Psoas muscle (tissue), 8 donors: ENCODE results near the gene ZNF318. TPM values are rescaled to one million over a fixed set of nuclear protein-coding genes. Genes with fewer than 3 reads are reported as not detected.
"Not testable (repeated sequence)": the region's sequence is repeated elsewhere in the genome, so short reads cannot be mapped to it uniquely, and the experiment has no call there.

Source experiments
- ATAC-seq, 4 donors: fragments of 200-7000 bp; cut with Tn5 transposase; one replicate each; pipeline ENCODE4 v1.9.1; 2020; ENCODE audit warnings: moderate library complexity in 3 of 4, mild to moderate bottlenecking in 2 of 4
- DNase-seq, 2 donors: peaks; one replicate each; pipeline ENCODE4 v3.0.0-alpha.2; 2020
- H3K27ac ChIP-seq: fragments of 200-600 bp; one replicate; pipeline ENCODE4 v1.8.0; 2022
- H3K27me3 ChIP-seq, 3 donors: fragments of 200-600 bp in 1 of 3; one replicate each; pipeline versions ENCODE4 v1.6.1 to v1.8.0; 2013 to 2022; ENCODE audit warnings: low read length in 2 of 3, mild to moderate bottlenecking in 2 of 3, moderate library complexity in 1 of 3; ENCODE audit not compliant: insufficient read depth in 3 of 3
- H3K36me3 ChIP-seq, 2 donors: fragments of 200-600 bp in 1 of 2; one replicate each; pipeline versions ENCODE4 v1.6.1 to v1.8.0; 2013 to 2022; ENCODE audit warnings: low read depth in 1 of 2, mild to moderate bottlenecking in 1 of 2, moderate library complexity in 1 of 2; ENCODE audit not compliant: insufficient read depth in 1 of 2
- H3K4me1 ChIP-seq: fragments of 200-600 bp; one replicate; pipeline ENCODE4 v1.8.0; 2022
- H3K4me3 ChIP-seq: fragments of 200-600 bp; one replicate; pipeline ENCODE4 v1.8.0; 2022; ENCODE audit warnings: mild to moderate bottlenecking
- H3K9me3 ChIP-seq: fragments of 200-600 bp; one replicate; pipeline ENCODE4 v1.8.0; 2022
- CTCF ChIP-seq: fragments of 200-600 bp; IDR thresholded peaks from one replicate; pipeline ENCODE4 v1.8.0; 2022; ENCODE audit warnings: antibody characterized with exemption
- WGBS, 3 donors: extraction: QIAGEN DNeasy Blood & Tissue Kit; methylation state at CpG; one replicate each; pipeline versions ENCODE4 v1.1.6 to v1.1.7; 2013; 5-methylcytosine and 5-hydroxymethylcytosine counted together
- intact Hi-C, 2 donors: fragments of 100-400 bp; cut with DNase I; formaldehyde crosslinking; loops; one replicate each; pipeline versions ENCODE4 v1.11.0 to v1.14.2; 2022
- polyA plus RNA-seq, 3 donors: library from polyadenylated mRNA; stranded (reverse); fragments of 200-250 nt; gene quantifications; one replicate each; pipeline ENCODE4 v1.2.3, GENCODE V29; 2013
- total RNA-seq, 4 donors: library from RNA; stranded (reverse); fragmentation: NEBNext Ultra II Directional in 2 of 4; extraction: Animal tissue kit (Norgen Biotek cat#: 25700) in 2 of 4; gene quantifications; one replicate each; pipeline versions ENCODE4 v1.2.1 to v1.2.4, GENCODE V29; 2021 to 2023
- donor health status: healthy with polysubstance abuse.
- donor health status: DM: no; HTN: no; CAD: no; lungs with moderate emphysema.
- donor health status: Bipolar disorder and iron deficiency.
- donor health status: healthy.
- donor health status: DM: yes; HTN: yes; CAD: no.
- donor health status: DM: no; HTN: no; CAD: no.
- donor health status: DM: no; HTN: no; CAD: no.
- donor health status: DM: yes; HTN: yes; CAD: no.

ZNF318 gene
- total and polyA plus RNA-seq, 7 donors, result 3.4 to 14.3 (median 9.0) TPM

GRCh38 chr6:43359381-43359780 lies 10.1 kb downstream of the ZNF318 start:
- peaks cover 7 to 96% of the 10 kb centered on the region in 2 donors for H3K36me3 ChIP-seq
- DNase-seq (no peak), ATAC-seq (no peak)
- intact Hi-C loops, result no loop called here
- H3K4me3 ChIP-seq, result no peak overlapping the region
- no peaks in the 10 kb centered on the region for H3K27me3 ChIP-seq
- no peak for TF ChIP-seq CTCF
- H3K27ac ChIP-seq, result no peak overlapping the region
- H3K9me3 ChIP-seq, result no peaks in the 10 kb centered on the region
- no peaks in the 10 kb centered on the region for H3K4me1 ChIP-seq

- 79 to 83% (median 82%) methylated on average over 2 of the region's 2 CpGs for WGBS, 3 donors
- peaks cover 3 to 93% of the 10 kb centered on the region in 2 donors for H3K36me3 ChIP-seq
Measured at GRCh38 chr6:43355862-43356590, 13.4 kb downstream of the ZNF318 start.

DNA sequence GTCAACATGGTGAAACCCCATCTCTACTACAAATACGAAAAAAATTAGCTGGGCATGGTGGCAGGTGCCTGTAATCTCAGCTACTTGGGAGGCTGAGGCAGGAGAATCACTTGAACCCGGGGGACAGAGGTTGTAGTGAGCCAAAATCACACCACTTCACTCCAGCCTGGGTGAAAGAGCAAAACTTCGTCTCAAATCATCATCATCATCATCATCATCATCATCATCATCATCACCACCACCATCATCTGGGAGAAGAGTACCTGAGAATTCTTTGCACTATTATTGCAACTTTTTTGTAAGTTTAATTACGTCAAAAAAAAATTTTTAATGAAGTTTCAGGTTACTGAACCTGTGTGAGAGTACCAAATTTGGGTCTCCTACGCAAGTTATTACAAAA lies 17.5 kb downstream of the ZNF318 start:
- H3K27ac ChIP-seq, H3K4me3 ChIP-seq, H3K4me1 ChIP-seq, H3K9me3 ChIP-seq, intact Hi-C loops, DNase-seq, H3K27me3 ChIP-seq, ATAC-seq: not testable (repeated sequence)
- peaks cover 14 to 94% of the 10 kb centered on the region in 2 donors for H3K36me3 ChIP-seq
- 94 to 95% (median 94%) methylated on average over 5 of the region's 5 CpGs for WGBS, 3 donors

More at GRCh38 chr6:43355862-43356590, 13.4 kb downstream of the ZNF318 start:
- intact Hi-C loops, result no loop called here
- Histone ChIP-seq H3K27me3 (no peaks in the 10 kb centered on the region), H3K9me3 (no peaks in the 10 kb centered on the region), H3K27ac (no peak overlapping the region), H3K4me3 (no peak overlapping the region), H3K4me1 (no peaks in the 10 kb centered on the region)
- ATAC-seq (no peak), DNase-seq (no peak)
- no peak for TF ChIP-seq CTCF

DNA sequence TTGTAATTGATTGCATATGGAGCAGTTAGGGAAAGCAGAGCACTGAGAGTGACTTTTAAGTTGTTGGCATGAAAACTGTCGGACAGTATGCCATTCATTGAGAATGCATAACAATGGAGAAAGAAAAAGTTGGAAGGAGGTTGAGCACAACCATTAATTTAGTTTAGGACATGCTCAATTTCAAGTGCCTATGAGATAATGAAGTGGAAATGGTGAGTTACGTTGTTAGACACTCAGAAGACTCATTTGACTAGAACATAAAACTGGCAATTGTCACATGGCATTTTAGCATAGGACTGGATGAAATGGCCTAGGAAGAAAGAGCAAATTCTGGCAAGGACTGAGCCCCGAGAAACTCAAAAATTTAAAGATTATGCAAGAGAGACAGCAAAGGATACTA lies 22.0 kb downstream of the ZNF318 start:
- Histone ChIP-seq H3K27ac (no peak overlapping the region), H3K36me3 (peaks cover 14 to 96% of the 10 kb centered on the region in 2 donors), H3K9me3 (no peaks in the 10 kb centered on the region), H3K4me1 (no peaks in the 10 kb centered on the region), H3K4me3 (no peak overlapping the region), H3K27me3 (no peaks in the 10 kb centered on the region)
- no peak for TF ChIP-seq CTCF
- no peak for DNase-seq
- intact Hi-C loops, result no loop called here
- 86 to 94% (median 86%) methylated on average over 3 of the region's 3 CpGs for WGBS, 3 donors
- ATAC-seq, result no peak

DNA sequence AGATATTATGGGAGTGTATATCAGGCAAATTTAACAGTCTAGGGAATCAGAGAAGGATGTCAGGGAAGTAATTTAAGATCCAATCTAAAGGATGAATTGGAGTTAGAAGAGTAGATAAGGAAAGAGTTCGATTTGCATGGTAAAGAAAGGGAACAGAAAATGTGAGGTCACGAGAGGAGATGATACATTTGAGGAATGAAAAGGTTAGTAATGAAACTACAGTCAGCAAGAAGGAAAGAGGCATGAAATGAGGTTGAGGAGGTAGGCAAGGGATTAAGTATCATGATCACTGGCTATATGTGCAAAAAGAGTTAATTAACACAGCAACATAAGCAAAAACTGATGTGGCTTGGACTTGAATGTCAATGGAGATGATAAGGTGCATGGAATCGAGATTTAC lies 22.4 kb downstream of the ZNF318 start:
- peaks cover 14 to 97% of the 10 kb centered on the region in 2 donors for H3K36me3 ChIP-seq
- no peaks in the 10 kb centered on the region for H3K9me3 ChIP-seq
- 88 to 90% (median 89%) methylated on average over 3 of the region's 3 CpGs for WGBS, 3 donors
- H3K4me1 ChIP-seq, result no peaks in the 10 kb centered on the region
- no peak for TF ChIP-seq CTCF
- ATAC-seq, result no peak
- intact Hi-C loops, result no loop called here
- no peaks in the 10 kb centered on the region for H3K27me3 ChIP-seq
- H3K4me3 ChIP-seq, result no peak overlapping the region
- DNase-seq, result no peak
- no peak overlapping the region for H3K27ac ChIP-seq

DNA sequence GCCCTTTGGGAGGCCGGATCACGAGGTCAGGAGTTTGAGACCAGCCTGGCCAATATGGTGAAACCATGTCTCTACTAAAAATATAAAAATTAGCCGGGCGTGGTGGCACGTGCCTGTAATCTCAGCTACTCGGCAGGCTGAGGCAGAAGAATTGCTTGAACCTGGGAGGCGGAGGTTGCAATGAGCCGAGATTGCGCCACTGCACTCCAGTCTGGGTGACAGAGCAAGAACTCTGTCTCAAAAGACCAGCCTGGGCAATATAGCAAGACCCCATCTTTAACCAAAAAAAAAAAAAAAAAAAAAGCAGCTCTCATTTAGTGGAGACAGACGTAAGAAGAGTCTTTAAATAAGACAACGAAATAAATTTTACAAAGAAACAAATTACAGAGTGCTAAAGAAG lies 23.2 kb downstream of the ZNF318 start:
- H3K27me3 ChIP-seq, H3K9me3 ChIP-seq, H3K27ac ChIP-seq, H3K4me3 ChIP-seq, DNase-seq, ATAC-seq, H3K4me1 ChIP-seq, intact Hi-C loops: not testable (repeated sequence)
- peaks cover 14 to 99% of the 10 kb centered on the region in 2 donors for H3K36me3 ChIP-seq
- WGBS, 3 donors, result 96 to 98% (median 97%) methylated on average over 11 of the region's 11 CpGs
